HG02970 (cell line): ENCODE results near the gene PPP2R3A.

Source experiments
- ATAC-seq: cut with Tn5 transposase; IDR thresholded peaks from one replicate; pipeline ENCODE4 v1.9.1; 2021; ENCODE audit warnings: mild to moderate bottlenecking, moderate library complexity, moderate number of reproducible peaks; ENCODE audit not compliant: unreplicated experiment, low FRiP score

PPP2R3A gene

GRCh38 chr3:135966271-135966961, 888 bp downstream of the PPP2R3A start:
- ATAC-seq, result no peak

GRCh38 chr3:135966962-135967274, 1.4 kb downstream of the PPP2R3A start:
- ATAC-seq, result no peak

- no peak for ATAC-seq
Measured at GRCh38 chr3:135967867-135968266, 2.3 kb downstream of the PPP2R3A start.

- no peak for ATAC-seq
Measured at GRCh38 chr3:135970506-135971116, 5.1 kb downstream of the PPP2R3A start.

GRCh38 chr3:135973841-135974240, 8.3 kb downstream of the PPP2R3A start:
- no peak for ATAC-seq

- no peak for ATAC-seq
Measured at GRCh38 chr3:135975053-135975452, 9.5 kb downstream of the PPP2R3A start.

- no peak for ATAC-seq
Measured at GRCh38 chr3:135975536-135975935, 10.0 kb downstream of the PPP2R3A start.

GRCh38 chr3:135980343-135980742, 14.8 kb downstream of the PPP2R3A start:
- no peak for ATAC-seq

- no peak for ATAC-seq
Measured at GRCh38 chr3:135981701-135982403, 16.3 kb downstream of the PPP2R3A start.

GRCh38 chr3:135982404-135982761, 16.9 kb downstream of the PPP2R3A start:
- ATAC-seq, result no peak

- no peak for ATAC-seq
Measured at GRCh38 chr3:135982922-135983581, 17.5 kb downstream of the PPP2R3A start.

- no peak for ATAC-seq
Measured at GRCh38 chr3:135987661-135988060, 22.1 kb downstream of the PPP2R3A start.

- no peak for ATAC-seq
Measured at GRCh38 chr3:135989242-135989641, 23.7 kb downstream of the PPP2R3A start.

GRCh38 chr3:135990903-135991302, 25.4 kb downstream of the PPP2R3A start:
- ATAC-seq, result no peak

GRCh38 chr3:135991621-135992020, 26.1 kb downstream of the PPP2R3A start:
- ATAC-seq, result no peak

GRCh38 chr3:135992072-135992471, 26.5 kb downstream of the PPP2R3A start:
- ATAC-seq, result no peak

- no peak for ATAC-seq
Measured at GRCh38 chr3:135994708-135995337, 29.3 kb downstream of the PPP2R3A start.

- ATAC-seq, result no peak
Measured at GRCh38 chr3:135995766-135996165, 30.2 kb downstream of the PPP2R3A start.

- no peak for ATAC-seq
Measured at GRCh38 chr3:135997554-135998320, 32.2 kb downstream of the PPP2R3A start.

- ATAC-seq, result no peak
Measured at GRCh38 chr3:136008221-136008620, 42.7 kb downstream of the PPP2R3A start.
